IMR-90 (cell line): ENCODE measurements around the gene PHF20. TPM values are rescaled to one million over a fixed set of nuclear protein-coding genes. Genes with fewer than 3 reads are reported as not detected.

Experiments used
- ATAC-seq: fragments of 200-7000 bp; cut with Tn5 transposase; 2 replicates; pipeline ENCODE4 v1.9.1; 2020; ENCODE audit warnings: low read depth, mild to moderate bottlenecking, moderate library complexity
- BruUV-seq: library from RNA; stranded (reverse); fragments of 400-500 nt; replicated peaks from 2 replicates; lab custom pipeline; 2021; lab: Mats Ljungman, UMichigan
- CTCF ChIA-PET: fragments of 300-600 bp; formaldehyde crosslinking; extraction: SDS; loops from one replicate; lab custom pipeline; 2021; ENCODE audit warnings: antibody characterized with exemption; lab: Yijun Ruan, JAX
- POLR2A ChIA-PET: fragments of 300-600 bp; sonication (Branson Sonifier 250); formaldehyde crosslinking; loops from one replicate; lab custom pipeline; 2022; ENCODE audit warnings: antibody characterized with exemption; ENCODE audit not compliant: unreplicated experiment; lab: Charles Lee
- DNase-seq: peaks from one replicate; pipeline ENCODE4 v3.0.0; 2013
- H2AFZ ChIP-seq: replicated peaks from 2 replicates; pipeline ENCODE3; 2013; ENCODE audit warnings: low read length, mild to moderate bottlenecking; ENCODE audit not compliant: poor library complexity
- H2AK5ac ChIP-seq: 2 replicates; pipeline ENCODE4 v1.6.1; 2013; ENCODE audit warnings: low read depth, low read length, inconsistent platforms
- H2AK9ac ChIP-seq: replicated peaks from 2 replicates; pipeline ENCODE3; 2013; ENCODE audit warnings: mild to moderate bottlenecking, low read depth, low read length, moderate library complexity; ENCODE audit not compliant: poor library complexity
- H2BK120ac ChIP-seq: 2 replicates; pipeline ENCODE4 v1.6.1; 2013; ENCODE audit warnings: low read depth, low read length, inconsistent platforms
- H2BK15ac ChIP-seq: 3 replicates; pipeline ENCODE4 v1.6.1; 2013; ENCODE audit warnings: low read depth, low read length, inconsistent platforms
- H2BK20ac ChIP-seq: 2 replicates; pipeline ENCODE4 v1.6.1; 2013; ENCODE audit warnings: low read depth, mild to moderate bottlenecking, inconsistent platforms, low read length, moderate library complexity
- H2BK5ac ChIP-seq: 2 replicates; pipeline ENCODE4 v1.6.1; 2013; ENCODE audit warnings: mild to moderate bottlenecking, low read depth, low read length, inconsistent platforms; ENCODE audit not compliant: poor library complexity, severe bottlenecking
- H3K14ac ChIP-seq: replicated peaks from 2 replicates; pipeline ENCODE4 v1.6.1; 2013; ENCODE audit warnings: low read depth, low read length, inconsistent platforms
- H3K18ac ChIP-seq: 2 replicates; pipeline ENCODE4 v1.6.1; 2013; ENCODE audit warnings: low read depth, low read length, control low read depth
- H3K23ac ChIP-seq: 2 replicates; pipeline ENCODE4 v1.6.1; 2013; ENCODE audit warnings: low read depth, low read length, inconsistent platforms
- H3K27ac ChIP-seq: 2 replicates; pipeline ENCODE4 v1.5.1; 2013; ENCODE audit warnings: mild to moderate bottlenecking, control low read depth, low read length; ENCODE audit not compliant: insufficient read depth
- H3K27me3 ChIP-seq: 2 replicates; pipeline ENCODE4 v1.6.1; 2013; ENCODE audit warnings: low read length; ENCODE audit not compliant: control insufficient read depth, insufficient read depth
- H3K36me3 ChIP-seq: 2 replicates; pipeline ENCODE4 v1.6.1; 2013; ENCODE audit warnings: low read length, mixed read lengths; ENCODE audit not compliant: control insufficient read depth, insufficient read depth
- H3K4ac ChIP-seq: 2 replicates; pipeline ENCODE4 v1.6.1; 2013; ENCODE audit warnings: low read depth, low read length, inconsistent platforms
- H3K4me1 ChIP-seq: 2 replicates; pipeline ENCODE4 v1.6.1; 2013; ENCODE audit warnings: low read length, mixed read lengths; ENCODE audit not compliant: control insufficient read depth, insufficient read depth
- H3K4me2 ChIP-seq: 2 replicates; pipeline ENCODE4 v1.6.1; 2013; ENCODE audit warnings: low read depth, mild to moderate bottlenecking, control low read depth, low read length, moderate library complexity
- H3K4me3 ChIP-seq: 2 replicates; pipeline ENCODE4 v1.5.1; 2013; ENCODE audit warnings: low read depth, mild to moderate bottlenecking, control low read depth, low read length, moderate library complexity; ENCODE audit not compliant: insufficient read depth
- H3K56ac ChIP-seq: 2 replicates; pipeline ENCODE4 v1.6.1; 2013; ENCODE audit warnings: low read length, inconsistent platforms; ENCODE audit not compliant: insufficient read depth; ENCODE audit errors: extremely low read depth
- H3K79me1 ChIP-seq, 2 experiments: 2 replicates each; pipeline ENCODE4 v1.6.1; 2013; ENCODE audit warnings: low read length in 2 of 2, inconsistent platforms in 1 of 2, low read depth in 1 of 2
- H3K9ac ChIP-seq: 2 replicates; pipeline ENCODE4 v1.6.1; 2013; ENCODE audit warnings: low read depth, low read length, control low read depth
- H3K9me1 ChIP-seq: 2 replicates; pipeline ENCODE4 v1.6.1; 2013; ENCODE audit warnings: low read length, inconsistent platforms; ENCODE audit not compliant: insufficient read depth
- H3K9me3 ChIP-seq: 2 replicates; pipeline ENCODE4 v1.6.1; 2013; ENCODE audit warnings: low read length; ENCODE audit not compliant: control insufficient read depth, insufficient read depth
- H4K20me1 ChIP-seq: 2 replicates; pipeline ENCODE4 v1.6.1; 2013; ENCODE audit warnings: low read length, inconsistent platforms; ENCODE audit not compliant: insufficient read depth
- H4K5ac ChIP-seq: 2 replicates; pipeline ENCODE4 v1.6.1; 2013; ENCODE audit warnings: mild to moderate bottlenecking, low read depth, low read length, control low read depth
- H4K8ac ChIP-seq, 2 experiments: 2 replicates each; pipeline ENCODE4 v1.6.1; 2013; ENCODE audit warnings: low read depth in 2 of 2, low read length in 2 of 2, control low read depth in 1 of 2, inconsistent platforms in 1 of 2
- H4K91ac ChIP-seq: 2 replicates; pipeline ENCODE4 v1.6.1; 2013; ENCODE audit warnings: low read depth, low read length, inconsistent platforms; ENCODE audit not compliant: insufficient read depth
- CEBPB ChIP-seq: IDR thresholded peaks from 2 replicates; pipeline ENCODE4 v1.6.1; 2012; ENCODE audit warnings: low read depth, low read length, improper control_type of control experiment
- CHD1 ChIP-seq: IDR thresholded peaks from 2 replicates; pipeline ENCODE4 v1.6.1; 2012; ENCODE audit warnings: low read depth, low read length, improper control_type of control experiment
- ELK1 ChIP-seq: fragments of 150-350 bp; IDR thresholded peaks from 2 replicates; pipeline ENCODE4 v1.6.1; 2016; ENCODE audit warnings: low read depth, mild to moderate bottlenecking, low read length, moderate library complexity, borderline replicate concordance
- MAFK ChIP-seq: IDR thresholded peaks from 2 replicates; pipeline ENCODE4 v1.6.1; 2012; ENCODE audit warnings: low read depth, low read length, improper control_type of control experiment
- MAZ ChIP-seq: IDR thresholded peaks from 2 replicates; pipeline ENCODE4 v1.6.1; 2012; ENCODE audit warnings: low read depth, mild to moderate bottlenecking, low read length, improper control_type of control experiment, moderate library complexity, borderline replicate concordance
- MXI1 ChIP-seq: IDR thresholded peaks from 2 replicates; pipeline ENCODE4 v1.6.1; 2012; ENCODE audit warnings: low read depth, mild to moderate bottlenecking, low read length, moderate library complexity, borderline replicate concordance
- NFE2L2 ChIP-seq: fragments of 150-350 bp; IDR thresholded peaks from 2 replicates; pipeline ENCODE4 v1.6.1; 2016; ENCODE audit warnings: low read depth, mild to moderate bottlenecking, low read length
- POLR2A ChIP-seq: IDR thresholded peaks from 2 replicates; pipeline ENCODE4 v1.6.1; 2012; ENCODE audit warnings: mild to moderate bottlenecking, low read depth, low read length
- RAD21 ChIP-seq: IDR thresholded peaks from 2 replicates; pipeline ENCODE4 v1.6.1; 2012; ENCODE audit warnings: low read length, improper control_type of control experiment
- RCOR1 ChIP-seq: IDR thresholded peaks from 2 replicates; pipeline ENCODE4 v1.6.1; 2012; ENCODE audit warnings: mild to moderate bottlenecking, low read length, improper control_type of control experiment; ENCODE audit not compliant: insufficient replicate concordance
- SMC3 ChIP-seq: fragments of 150-350 bp; IDR thresholded peaks from 2 replicates; pipeline ENCODE4 v1.6.1; 2016; ENCODE audit warnings: low read depth, mild to moderate bottlenecking, antibody characterized with exemption, low read length, moderate library complexity
- USF2 ChIP-seq: fragments of 150-350 bp; IDR thresholded peaks from 2 replicates; pipeline ENCODE4 v1.6.1; 2017; ENCODE audit warnings: mild to moderate bottlenecking, antibody characterized with exemption, low read length, low read depth
- WGBS, 2 experiments: methylation state at CpG; one replicate each; pipeline versions ENCODE4 v1.1.5 to v1.1.7; 2013; ENCODE audit warnings: missing lambda C conversion rate in 2 of 2; ENCODE audit not compliant: insufficient read length in 1 of 2; ENCODE audit errors: extremely low coverage in 2 of 2; 5-methylcytosine and 5-hydroxymethylcytosine counted together
- dilution Hi-C: fragments of 300-500 bp; cut with HindIII; formaldehyde crosslinking; loops from one replicate; pipeline ENCODE4 v1.14.3; 2018; ENCODE audit warnings: low sequenced_read_pairs; ENCODE audit not compliant: unreplicated experiment
- in situ Hi-C: fragments of 300-500 bp; cut with MboI; formaldehyde crosslinking; loops from 3 replicates; pipeline ENCODE4 v1.14.3; 2019; ENCODE audit warnings: low sequenced_read_pairs, inconsistent platforms, mixed read lengths
- intact Hi-C: fragments of 100-400 bp; cut with micrococcal nuclease; formaldehyde crosslinking; loops from 2 replicates; pipeline ENCODE4 v1.10.0; 2022
- polyA plus RNA-seq, 3 experiments: library from polyadenylated mRNA; depleted of rRNA; stranded (reverse); fragments of >200 nt; gene quantifications; 2 replicates each; pipeline ENCODE4 v1.2.3, GENCODE V29; 2012; ENCODE audit warnings: low replicate concordance in 1 of 3
- total RNA-seq: library from RNA; depleted of rRNA; stranded (reverse); fragments of >200 nt; gene quantifications from 2 replicates; pipeline ENCODE4 v1.2.3, GENCODE V29; 2012

The PHF20 gene
- total and polyA plus RNA-seq, 2 of the 4 experiments (the other 2 are of a cell fraction) = 22.0 to 22.5 TPM

- H3K36me3 ChIP-seq = no peaks in the 10 kb centered on the region
- H3K4me1 ChIP-seq = no peaks in the 10 kb centered on the region
- intact Hi-C loops (no loop called here), in situ Hi-C loops (loop anchor here (25.0 kb wide), 1 partner anchor 455 kb away; no protein-coding TSS in a partner anchor), dilution Hi-C loops (no loop called here)
- POLR2A ChIA-PET = interaction anchor here (1.5 kb wide), 1 partner anchor 27 kb away, joined by 4 read pairs; the partner anchor contains the start of gene SCAND1
- CTCF ChIA-PET = interaction anchor here (1.0 kb wide), 1 partner anchor 11 kb away, joined by 4 read pairs; no protein-coding TSS in a partner anchor
- H3K79me1 ChIP-seq = no peaks in the 10 kb centered on the region
- H4K20me1 ChIP-seq = no peaks in the 10 kb centered on the region
- H2AFZ ChIP-seq = no peak overlapping the region
- no peak for DNase-seq
- no peak overlapping the region for H2BK15ac ChIP-seq
- H3K4ac ChIP-seq = no peak overlapping the region
- no TSS peak for BruUV-seq
- no peak overlapping the region for H3K27ac ChIP-seq
- no peaks in the 10 kb centered on the region for H3K9me3 ChIP-seq
- no peak for ATAC-seq
- H3K23ac ChIP-seq = no peak overlapping the region
- H3K56ac ChIP-seq = no peak overlapping the region
- H2BK120ac ChIP-seq = no peak overlapping the region
- no peak overlapping the region for H2BK20ac ChIP-seq
- H3K4me3 ChIP-seq = no peak overlapping the region
- no peak overlapping the region for H2AK5ac ChIP-seq
- no peak overlapping the region for H2AK9ac ChIP-seq
- no peak overlapping the region for H3K4me2 ChIP-seq
- H3K9me1 ChIP-seq = no peaks in the 10 kb centered on the region
- H3K9ac ChIP-seq = no peak overlapping the region
- no peak overlapping the region for H3K14ac ChIP-seq
- no peak overlapping the region for H4K91ac ChIP-seq
- no peak overlapping the region for H3K18ac ChIP-seq
- no peak overlapping the region for H2BK5ac ChIP-seq
- TF ChIP-seq MAZ = no peak
- TF ChIP-seq SMC3 = no peak
- TF ChIP-seq RAD21 = no peak
- no peak for TF ChIP-seq CEBPB
- no peak for TF ChIP-seq POLR2A
- no peak for TF ChIP-seq NFE2L2
- no peak for TF ChIP-seq RCOR1
- TF ChIP-seq MAFK = no peak
- no peak for TF ChIP-seq ELK1
- TF ChIP-seq USF2 = no peak
- no peak for TF ChIP-seq MXI1
- TF ChIP-seq CHD1 = no peak
- peaks cover 23% of the 10 kb centered on the region for H3K27me3 ChIP-seq
- no peak overlapping the region for H4K5ac ChIP-seq
- H4K8ac ChIP-seq = no peak overlapping the region
- 70% methylated on average over 2 of the region's 3 CpGs; no CpG with 5 or more reads in 1 of the 2 experiments for WGBS, 2 experiments
These were observed 210.2 kb downstream of the PHF20 start for GRCh38 chr20:35981969-35982368.
